ENCODE results near the gene VAV2.

The VAV2 gene

GRCh38 chr9:133949486-133950061 is 42.5 kb downstream of the VAV2 start:
- no peak for DNase-seq (ENCODE audit: low read depth)
- no peak for TF ChIP-seq CTCF (IDR thresholded peaks at IDR 0.05; ENCODE audit: insufficient read depth, low read depth, low read length, missing control alignments)
- H3K4me3 ChIP-seq (ENCODE audit: low read depth, low read length): no peak overlapping the region

GRCh38 chr9:133948561-133949485 is 43.3 kb downstream of the VAV2 start:
- H3K4me3 ChIP-seq (ENCODE audit: low read depth, low read length): no peak overlapping the region
- DNase-seq (ENCODE audit: low read depth): no peak
- no peak for TF ChIP-seq CTCF (IDR thresholded peaks at IDR 0.05; ENCODE audit: insufficient read depth, low read depth, low read length, missing control alignments)

- TF ChIP-seq CTCF (IDR thresholded peaks at IDR 0.05; ENCODE audit: insufficient read depth, low read depth, low read length, missing control alignments): no peak
- no peak overlapping the region for H3K4me3 ChIP-seq (ENCODE audit: low read depth, low read length)
- DNase-seq (ENCODE audit: low read depth): no peak
These were observed 44.0 kb downstream of the VAV2 start for GRCh38 chr9:133948131-133948530.

GRCh38 chr9:133946840-133947486 is 45.2 kb downstream of the VAV2 start:
- DNase-seq (ENCODE audit: low read depth): no peak
- H3K4me3 ChIP-seq (ENCODE audit: low read depth, low read length): peak overlapping the region; percentile 27
- TF ChIP-seq CTCF (IDR thresholded peaks at IDR 0.05; ENCODE audit: insufficient read depth, low read depth, low read length, missing control alignments): no peak

- TF ChIP-seq CTCF (IDR thresholded peaks at IDR 0.05; ENCODE audit: insufficient read depth, low read depth, low read length, missing control alignments): no peak
- H3K4me3 ChIP-seq (ENCODE audit: low read depth, low read length): peak overlapping the region; percentile 27
- peak; percentile 89 for DNase-seq (ENCODE audit: low read depth)
These were observed 46.0 kb downstream of the VAV2 start for GRCh38 chr9:133945977-133946753.

GRCh38 chr9:133945314-133945975 is 46.7 kb downstream of the VAV2 start:
- no peak for TF ChIP-seq CTCF (IDR thresholded peaks at IDR 0.05; ENCODE audit: insufficient read depth, low read depth, low read length, missing control alignments)
- DNase-seq (ENCODE audit: low read depth): peak; percentile 92
- H3K4me3 ChIP-seq (ENCODE audit: low read depth, low read length): peak overlapping the region; percentile 27
